NCI-H2196 treated with DMSO at 0.1 percent for 48 hours (cell line): ENCODE data around the gene UCK1.

Experiments
- DNase-seq: peaks from one replicate; lab custom pipeline; 2025; ENCODE audit not compliant: unreplicated experiment; lab: John Stamatoyannopoulos, UW

The UCK1 gene

DNA sequence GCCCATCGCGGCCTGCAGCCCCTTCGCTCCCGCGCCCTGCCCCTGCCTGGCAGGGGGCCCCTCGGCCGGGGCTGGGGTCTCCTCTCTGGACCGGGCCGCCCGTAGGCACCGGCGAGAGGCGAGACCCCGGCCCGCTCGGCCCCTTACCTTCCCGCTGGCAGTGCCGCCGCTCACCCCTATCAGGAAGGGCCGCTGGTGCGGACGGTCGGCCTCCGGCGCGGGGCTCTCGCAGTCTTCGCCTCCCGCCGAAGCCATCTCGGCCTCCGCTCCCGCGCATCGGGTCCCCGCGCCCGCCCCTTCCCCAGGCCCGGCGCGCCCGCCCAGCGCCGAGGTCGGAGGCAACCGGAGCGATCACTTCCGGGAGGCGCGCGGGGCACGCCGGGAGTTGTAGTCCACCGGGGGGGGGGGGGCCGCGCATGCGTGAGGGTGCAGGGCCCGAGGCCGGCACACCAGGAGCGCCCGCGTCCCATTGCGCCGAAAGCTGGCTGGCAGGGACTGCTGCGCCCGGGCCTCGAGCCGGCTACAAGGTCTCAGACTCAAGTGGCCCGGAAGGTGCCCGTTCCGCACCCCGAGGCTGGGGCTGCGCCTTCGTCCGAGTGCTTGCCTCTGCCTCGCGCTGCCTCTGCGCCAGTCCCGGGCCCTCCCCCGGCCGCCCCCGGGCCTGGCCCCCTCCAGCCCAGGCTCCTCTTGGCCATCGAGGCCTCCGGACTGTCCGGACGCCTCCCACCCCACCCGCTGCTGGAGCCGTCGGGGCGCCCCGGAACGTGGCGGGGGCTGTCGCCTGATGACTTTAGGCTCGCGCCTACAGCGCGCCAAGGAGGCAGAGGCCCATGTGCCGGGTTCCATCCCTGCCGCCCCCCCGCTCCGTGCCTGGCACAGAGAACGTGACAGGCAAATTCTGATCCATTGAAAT lies at the start of gene UCK1:
Gene UCK1 (minus strand): TSS at position 344 of the 913 bp plus-strand sequence. CDS start 89 bp downstream, at position 255.
- peak; percentile 61 for DNase-seq

DNA sequence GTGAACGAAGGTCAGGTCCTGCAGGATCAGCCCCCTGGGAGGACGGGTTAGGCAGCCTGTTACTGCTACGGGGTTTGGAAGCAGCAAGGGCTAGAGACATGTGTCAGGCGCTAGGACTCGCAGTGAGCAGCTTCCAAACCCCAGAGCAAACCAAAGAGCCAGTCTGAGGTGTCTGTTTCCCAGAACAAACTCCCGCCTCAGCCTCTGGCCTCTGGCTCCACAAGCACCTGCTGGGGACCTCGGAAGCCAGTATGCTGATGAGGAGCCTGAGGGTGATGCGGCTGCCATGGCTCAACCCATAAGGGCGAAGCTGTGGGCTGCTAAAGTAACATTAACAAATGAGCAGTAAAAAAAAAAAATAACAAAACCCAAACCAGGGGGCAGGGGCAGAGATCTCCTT lies 49.3 kb upstream of the UCK1 start:
- no peak for DNase-seq

DNA sequence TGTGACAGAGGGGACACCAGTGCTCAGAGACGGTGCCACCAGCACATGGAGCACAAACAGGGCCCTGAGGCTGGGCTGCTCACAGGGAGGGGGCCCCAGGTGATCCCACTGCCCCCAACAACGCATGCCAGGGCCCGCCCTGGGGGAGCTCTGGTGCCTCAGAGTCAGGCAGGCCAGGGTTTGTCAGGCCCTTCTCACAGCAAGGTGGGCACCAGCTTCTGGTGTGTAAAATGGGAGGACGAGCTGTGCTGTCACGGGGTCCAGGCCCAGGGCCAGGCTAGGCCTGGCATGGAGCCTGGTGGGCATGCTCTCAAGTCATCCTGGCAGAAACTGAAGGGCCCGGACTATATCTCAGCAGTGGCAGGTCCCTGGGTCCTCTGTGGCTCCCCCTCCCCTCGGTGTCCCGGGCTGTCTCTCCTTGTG lies 48.7 kb upstream of the UCK1 start:
- DNase-seq, result no peak

DNA sequence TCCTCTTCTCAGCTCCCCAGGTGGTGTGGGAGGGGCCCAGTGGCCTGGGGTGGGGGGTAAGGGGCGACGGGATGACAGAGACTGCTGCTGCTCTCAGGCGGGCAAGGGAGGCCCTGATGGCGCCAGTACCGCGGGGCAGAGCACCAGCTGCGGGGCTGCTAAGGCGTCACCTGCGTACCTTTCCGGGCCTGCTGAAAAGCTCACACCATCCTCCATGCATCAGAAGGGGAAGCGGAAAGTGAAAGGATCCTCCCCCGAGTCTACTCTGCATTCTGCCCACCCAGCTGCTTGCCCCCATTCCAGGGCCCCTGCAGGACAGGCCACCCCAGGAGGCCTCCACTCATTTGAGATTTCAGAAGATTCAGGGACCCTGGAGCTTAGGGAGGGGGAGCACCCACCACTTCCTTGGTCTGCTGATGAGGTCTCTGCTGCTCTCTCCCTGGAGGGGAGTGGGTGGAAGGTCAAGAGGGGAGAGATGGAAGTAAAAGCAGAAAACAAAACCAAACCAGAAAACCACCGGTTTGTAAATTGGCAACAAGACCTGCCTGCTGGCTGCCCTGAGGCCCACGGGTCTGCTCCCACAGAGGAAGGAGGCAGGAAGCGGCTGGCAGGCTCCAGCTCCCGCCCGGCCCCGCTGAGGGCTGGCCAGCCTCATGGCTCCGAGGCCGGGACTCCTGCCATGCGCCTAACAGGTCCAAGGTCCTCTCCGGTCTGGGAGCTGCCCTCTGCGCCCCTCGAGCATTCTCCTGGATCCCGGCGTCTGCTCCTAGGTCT lies 47.9 kb upstream of the UCK1 start:
- no peak for DNase-seq

DNA sequence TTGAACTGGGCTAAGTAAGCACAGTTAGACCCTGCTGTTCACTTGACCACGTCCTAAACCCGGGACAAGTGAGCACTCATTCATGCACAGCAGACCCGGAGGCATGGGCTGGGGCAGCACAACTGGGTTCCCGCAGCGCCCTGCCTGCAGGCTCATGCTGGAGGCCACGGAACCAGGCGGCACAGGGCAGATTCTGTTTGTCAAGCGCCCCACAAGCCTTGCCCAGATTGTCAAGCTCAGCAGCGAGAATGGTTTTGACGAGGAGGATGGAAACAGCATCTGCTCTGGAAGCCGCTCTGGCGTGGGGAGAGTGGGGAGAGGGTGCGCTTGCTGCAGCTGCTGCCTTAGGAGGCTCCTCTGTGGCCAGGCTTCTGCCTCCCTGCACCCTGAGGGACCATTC lies 47.0 kb upstream of the UCK1 start:
- no peak for DNase-seq

DNA sequence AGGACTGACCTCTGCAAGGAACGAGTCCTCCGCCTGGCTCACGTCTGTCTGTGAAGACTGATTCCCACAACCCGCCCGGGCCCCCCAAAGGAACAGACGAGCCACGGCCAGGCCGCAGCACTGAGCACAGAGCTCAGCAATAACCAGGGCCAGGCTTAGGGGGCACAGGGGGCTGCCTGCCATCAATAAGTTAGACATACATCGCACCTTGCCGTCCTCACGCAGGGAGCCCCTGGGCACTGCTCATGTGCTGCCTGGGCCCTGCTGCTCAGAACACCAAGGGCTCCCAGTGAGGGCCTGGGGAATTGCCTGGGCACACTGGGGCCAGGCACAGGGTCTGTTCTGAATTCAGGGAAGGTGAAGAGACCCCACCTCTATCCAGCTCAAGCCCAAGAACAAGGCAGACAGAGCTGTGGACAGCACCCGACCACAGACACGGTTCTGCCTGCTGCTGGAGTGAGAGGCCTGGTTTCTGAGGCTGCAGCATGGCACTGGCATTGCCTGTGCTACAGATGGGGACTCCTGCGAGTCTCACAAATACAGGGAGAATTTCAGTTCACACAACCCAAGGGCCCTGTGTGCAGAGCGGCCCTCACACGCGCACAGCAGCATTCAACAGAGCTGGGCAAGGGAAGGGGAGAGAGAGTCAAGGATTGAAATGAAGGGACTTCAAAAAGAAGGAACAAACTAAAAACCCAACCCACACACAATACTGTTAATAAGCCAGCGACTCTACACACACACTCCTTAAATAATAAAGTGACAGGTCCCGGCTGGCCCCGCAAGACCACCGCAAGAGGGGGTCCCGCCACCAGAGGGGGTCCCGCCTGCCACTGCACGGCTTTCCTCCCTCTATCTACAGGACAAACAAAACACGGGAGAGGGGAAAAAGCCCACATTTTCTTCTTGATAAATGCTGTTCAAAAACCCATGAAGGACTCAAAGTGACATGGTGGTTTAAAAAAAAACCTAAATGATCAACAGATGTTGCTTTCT lies 46.2 kb upstream of the UCK1 start:
- DNase-seq, result no peak

DNA sequence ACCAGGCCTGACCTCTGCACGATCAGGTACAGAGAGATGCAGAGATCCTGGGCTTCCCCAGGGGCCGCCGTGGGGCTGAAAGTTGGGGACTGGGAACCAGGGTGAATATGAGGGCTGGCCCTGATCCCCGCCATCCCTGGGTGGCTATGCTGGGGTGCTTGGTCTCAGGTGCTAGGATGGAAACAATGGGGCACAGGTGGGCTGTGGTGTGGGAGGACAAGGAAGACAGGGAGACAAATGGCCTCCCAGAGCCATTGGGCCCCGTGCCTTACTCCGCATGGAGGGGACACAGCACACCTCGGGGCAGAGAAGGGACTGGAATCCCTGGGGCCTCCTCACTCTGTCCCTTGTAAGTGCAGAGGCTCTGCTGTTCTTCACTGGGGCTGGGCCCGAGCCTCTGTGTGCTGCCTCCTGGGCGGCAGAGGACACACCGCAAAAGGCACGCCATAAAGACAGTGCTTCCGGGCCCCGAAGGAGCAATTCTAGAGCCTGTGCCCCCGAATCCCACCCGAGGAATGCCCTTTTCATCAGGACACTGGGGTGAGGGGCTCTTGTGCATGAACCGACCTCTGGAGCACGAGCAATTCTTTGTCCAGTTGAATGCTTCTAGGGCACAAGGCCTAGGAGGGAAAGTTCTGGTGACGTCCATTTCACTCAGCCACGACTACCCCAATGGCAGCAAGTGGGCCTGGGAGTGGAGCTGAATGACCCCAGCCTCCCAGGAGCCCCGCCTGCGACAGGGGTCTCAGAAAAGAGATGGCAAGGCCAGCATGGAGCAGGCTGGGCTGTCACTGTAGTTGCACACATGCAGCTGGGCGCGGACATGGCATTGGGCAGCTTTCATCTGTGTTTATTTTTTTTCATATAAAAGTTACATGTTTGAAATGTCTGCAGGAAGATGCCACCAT lies 45.1 kb upstream of the UCK1 start:
- no peak for DNase-seq

DNA sequence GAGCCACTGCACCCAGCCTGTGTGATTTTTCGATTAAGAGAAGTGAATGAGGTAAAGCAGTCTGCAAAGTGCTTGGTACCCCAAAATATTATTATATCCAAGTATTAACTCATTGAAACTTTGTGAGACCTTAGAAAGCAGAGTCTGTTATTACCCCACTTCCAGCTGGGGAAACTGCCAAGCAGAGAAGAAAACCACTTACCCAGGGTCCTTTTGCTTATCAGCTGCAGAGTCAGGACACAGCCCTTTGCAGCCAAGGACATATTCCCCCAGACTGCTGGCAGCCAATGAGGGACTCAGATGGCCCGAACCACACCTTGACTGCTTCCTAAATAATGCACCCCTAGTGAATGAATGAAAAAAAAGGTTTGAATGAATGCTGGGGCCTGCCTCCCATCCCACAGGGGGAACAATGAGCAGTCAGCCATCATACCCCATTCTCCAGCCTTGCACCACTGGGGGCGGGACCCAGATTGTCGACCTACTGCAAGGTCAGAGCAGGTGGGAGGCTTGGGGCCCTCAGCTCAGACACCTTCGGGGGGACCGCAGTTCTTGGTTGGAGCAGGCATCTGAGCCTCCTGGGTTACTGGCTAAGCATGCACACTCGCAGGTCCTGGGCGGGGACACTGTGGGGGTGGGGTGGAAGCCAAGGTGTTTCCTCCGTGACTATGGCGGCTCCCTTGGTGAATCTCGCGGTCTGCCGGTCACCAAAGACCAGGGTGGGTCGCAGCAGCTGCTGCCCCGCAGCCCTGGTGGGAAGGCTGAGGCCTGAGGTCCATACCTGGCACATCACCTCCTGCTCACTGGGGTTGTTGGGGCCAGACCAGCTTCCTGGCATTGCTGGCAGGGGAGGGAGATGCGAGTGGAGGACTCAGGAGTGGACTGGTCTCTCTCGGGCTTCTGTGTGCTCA lies 43.9 kb upstream of the UCK1 start:
- no peak for DNase-seq

DNA sequence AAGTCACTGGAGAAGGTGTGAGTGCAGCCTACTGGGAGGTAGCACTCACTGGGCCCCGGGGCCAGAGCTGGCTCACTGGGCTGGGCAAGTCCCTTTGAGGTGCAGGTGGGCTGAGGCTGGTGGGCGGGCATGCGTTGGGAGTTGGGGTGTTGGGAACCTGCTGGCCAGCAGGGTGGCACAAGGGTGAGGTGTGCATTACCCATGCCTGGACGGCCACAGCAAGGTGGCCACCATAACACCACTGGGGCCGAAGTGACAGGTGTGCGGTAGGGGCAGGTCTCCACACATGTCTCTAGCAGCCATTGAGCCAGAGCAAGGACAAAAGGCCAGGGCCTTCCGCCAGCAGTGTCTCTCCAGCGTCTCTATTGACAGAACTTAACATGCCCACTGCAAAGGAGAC lies 36.8 kb upstream of the UCK1 start:
- no peak for DNase-seq

DNA sequence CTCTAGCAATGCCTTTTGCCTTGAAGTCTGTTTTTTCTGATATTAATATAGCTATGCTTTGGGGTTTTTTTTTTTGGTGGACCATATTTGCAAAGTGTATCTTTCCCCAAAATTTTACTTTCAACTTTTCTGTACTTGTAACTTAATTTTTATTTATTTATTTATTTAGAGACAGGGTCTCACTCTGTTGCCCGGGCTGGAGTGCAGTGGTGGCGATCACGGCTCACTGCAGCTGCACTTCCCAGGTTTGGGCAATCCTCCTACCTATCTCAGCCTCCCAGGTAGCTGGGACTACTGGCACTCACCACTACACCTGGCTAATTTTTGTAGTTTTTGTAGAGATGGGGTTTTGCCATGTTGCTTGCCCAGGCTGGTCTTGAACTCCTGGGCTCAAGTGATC lies 35.1 kb upstream of the UCK1 start:
- DNase-seq, result no peak

DNA sequence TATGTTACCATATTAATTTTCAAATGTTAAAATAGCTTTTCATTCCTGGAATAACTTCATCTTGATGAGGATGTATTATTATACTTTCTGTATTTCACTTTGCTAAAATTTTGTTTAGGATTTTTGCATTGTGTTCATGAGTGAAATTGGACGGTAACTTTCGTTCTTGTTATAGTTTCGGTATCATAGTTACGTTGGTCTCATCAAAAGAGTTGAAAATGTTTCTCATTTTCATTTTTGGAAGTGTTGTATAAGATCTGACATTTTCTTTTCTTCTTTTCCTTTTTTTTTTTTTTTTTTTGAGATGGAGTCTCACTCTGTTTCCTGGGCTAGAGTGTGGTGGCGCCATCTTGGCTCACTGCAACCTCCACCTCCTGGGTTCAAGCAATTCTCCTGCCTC lies 34.3 kb upstream of the UCK1 start:
- no peak for DNase-seq

DNA sequence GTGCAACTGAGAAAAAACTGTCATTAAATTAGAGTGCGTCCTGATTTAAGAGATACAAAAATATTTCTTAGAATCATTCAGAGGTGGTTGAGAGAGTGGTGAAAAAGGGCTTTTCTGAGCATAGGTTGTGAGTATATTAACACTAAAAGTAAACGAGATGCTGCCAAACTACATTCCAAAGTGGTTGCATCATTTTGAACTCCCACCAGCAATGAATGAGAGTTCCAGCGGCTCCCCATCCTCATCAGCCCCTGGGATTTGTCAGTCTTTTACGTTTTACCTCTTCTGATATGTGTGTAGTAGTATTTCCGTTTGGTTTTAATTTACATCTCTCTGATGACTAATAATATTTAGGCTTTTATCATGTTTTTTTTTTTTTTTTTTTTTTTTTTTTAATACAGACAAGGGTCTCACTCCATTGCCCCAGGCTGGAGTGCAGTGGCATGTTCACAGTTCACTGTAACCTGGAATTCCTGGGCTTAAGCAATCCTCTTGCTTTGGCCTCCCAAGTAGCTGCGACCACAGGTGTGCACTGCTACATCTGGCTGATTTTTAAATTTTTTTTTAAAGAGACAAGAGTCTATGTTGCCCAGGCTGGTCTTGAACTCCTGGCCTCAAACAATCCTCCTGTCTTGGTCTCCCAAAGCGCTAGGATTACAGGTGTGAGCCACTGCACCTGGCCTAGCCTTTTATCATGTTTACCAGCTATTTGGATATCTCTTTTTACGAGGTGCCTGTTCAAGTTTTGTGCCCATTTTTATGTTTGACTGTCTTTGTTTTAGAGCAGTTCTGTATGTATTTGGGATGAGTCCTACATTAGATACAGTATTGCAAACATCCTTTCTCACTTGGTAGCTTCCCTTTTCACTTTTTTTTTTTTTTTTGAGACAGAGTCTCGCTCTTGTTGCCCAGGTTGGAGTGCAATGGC lies 31.2 kb upstream of the UCK1 start:
- DNase-seq, result no peak

DNA sequence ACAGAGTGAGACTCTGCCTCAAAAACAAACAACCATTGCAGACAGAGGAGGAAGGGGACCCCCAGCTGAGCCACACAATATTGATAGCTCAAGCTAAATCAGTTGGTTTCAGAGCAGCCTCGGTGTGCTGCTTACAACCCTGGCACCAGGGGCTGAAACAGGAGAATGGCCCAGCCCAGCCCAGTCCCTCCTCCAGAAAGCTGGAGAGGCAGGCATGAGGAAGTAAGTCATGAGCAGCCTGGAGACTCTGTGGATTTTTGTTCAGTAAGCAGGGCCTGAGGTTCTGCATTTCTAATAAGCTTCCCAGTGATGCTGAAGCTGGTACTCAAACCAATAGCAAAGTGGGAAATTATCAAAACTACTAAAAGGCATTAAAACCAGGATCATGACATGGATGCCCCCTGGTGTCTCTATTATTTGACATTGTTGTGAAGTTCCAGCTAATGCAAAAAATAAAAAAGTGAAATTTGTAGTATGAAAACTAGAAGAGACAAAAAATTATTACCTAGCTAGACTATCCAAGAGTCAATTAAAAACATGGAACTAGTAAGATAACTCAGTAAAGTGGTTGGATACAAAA lies 28.4 kb upstream of the UCK1 start:
- DNase-seq, result no peak

DNA sequence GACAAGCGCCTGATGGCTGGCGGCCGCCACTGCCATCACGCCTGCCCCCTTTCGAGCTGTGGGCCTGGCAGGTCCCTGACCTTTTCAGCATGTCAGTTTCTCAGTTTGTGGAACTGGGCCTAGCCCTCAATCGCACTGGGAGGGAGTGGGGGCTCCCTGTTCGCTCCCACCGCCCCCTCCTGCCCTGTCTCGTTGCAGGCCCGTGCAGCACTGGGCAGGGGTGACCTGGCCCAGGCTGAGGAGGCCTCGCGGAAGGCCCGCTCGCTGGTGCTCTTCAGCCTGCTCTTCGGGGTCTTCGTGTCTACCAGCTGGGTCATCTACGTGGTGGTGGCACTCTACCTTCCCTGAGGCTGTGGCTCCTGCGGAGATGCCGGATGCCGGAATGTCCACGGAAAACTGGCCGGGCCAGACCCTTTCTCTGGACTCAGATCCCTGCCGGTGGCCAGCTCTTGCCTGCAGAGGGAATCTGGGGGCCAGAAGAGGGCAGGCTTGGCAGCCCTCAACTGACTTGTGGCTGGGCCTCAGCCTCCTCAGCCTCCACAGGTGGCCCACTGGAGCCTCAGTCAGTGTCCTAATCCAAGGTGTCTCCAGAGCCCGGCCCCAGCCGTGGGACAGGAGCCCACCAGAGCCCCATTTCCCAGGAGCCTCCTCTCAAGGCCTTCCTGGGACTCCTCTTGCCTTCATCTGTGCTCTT lies 26.9 kb upstream of the UCK1 start:
- no peak for DNase-seq

DNA sequence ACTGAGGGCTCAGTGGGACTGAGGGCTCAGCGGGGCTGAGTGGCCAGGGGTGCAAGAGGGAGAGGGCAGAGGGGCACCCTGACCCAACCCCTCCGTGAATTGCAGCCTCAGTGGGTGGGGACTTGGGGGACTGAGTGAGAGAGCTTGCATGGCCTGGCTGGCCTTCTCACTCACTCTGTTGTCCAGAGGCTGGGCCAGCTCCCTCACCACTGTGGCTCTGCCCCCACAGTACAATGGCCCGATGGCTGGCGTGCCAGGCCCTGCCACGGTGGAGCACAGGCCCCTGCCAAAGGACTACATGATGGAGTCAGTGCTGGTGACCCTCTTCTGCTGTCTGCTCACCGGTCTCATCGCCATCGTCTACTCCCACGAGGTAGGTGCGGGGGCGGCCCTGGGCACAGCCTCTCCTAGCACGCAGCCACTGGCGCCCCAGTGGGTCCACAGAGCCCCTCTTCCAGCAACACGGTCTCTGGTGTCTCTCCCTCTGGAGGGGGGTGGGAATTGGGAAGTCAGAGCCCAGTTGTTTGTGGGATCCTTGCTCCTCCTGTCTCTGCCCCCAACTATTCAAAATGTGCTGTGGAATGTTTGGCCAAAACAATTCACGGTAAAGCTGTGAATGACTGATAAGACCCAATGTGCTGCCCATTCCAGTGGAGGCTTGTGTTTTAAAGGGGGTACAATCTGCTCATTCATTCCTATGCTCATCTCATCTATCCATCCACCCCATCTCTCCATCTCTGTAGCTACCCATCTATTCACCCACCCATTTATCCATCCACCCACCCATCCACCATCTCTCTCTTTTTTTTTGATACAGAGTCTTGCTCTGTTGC lies 25.0 kb upstream of the UCK1 start:
- DNase-seq, result no peak

DNA sequence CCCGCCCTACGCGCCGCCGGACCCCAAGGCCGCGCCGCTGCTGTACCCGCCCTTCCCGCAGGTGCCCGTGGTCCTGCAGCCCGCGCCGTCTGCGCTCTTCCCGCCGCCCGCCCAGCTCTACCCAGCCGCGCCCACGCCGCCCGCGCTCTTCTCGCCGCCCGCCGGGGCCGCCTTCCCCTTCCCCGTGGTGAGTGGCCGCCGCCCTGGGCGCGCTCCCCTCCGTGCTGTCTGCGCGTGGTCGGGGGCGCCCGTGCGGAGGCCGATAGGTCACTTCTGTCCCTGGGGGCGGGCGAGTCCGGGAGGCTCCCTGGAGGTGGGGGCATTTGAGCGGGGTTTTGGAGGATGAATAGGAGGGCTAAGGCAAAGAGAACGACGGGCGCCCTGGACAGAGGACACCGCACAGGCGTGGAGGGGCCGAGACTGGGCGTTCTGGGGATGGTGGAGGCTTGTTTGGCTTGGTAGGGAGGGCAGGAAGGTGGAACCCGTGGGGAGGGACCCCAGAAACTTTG lies 23.8 kb upstream of the UCK1 start:
- no peak for DNase-seq
